Measurements from ENCODE around the gene SYNGR3. TPM values are rescaled to one million over a fixed set of nuclear protein-coding genes. Genes with fewer than 3 reads are reported as not detected.

The SYNGR3 gene
- total and polyA plus RNA-seq, 2 of the 13 experiments (the other 11 are each of a cell fraction or from before 2014, with no cell fraction given): 0.97 to 5.7 TPM

DNA sequence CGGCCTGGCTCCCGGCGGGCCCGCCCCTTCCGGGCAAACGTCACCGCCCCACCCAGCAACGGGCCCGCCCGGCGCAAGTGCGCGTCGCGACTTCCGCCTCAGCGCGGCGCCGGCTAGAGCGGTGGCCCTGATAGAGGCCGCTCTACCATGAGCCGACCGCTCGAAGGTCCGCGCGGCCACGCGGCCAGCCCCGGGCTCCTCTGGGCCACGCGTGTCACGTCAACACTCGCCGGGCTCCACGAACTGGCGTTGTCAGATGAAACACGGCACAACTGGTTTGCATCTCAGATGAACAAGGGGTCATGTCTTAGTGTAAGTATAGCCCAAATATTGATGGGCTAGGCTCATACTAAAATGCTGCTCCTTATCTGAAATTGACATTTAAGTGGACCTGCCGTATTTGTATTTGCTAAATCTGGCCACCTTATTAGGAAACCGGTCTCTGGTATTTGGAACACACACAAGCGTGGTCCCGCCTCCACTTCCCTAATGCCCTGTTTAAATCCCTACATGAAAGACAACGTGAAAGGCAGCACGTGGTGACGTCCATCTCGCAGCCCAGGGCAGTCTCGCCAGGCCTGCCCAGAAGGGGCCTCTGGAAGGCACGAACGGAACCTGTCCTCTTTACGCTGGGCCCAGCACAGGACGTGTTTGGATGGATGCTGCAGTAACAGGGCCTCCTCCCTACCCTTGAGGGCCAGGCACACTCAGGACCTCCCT is 20.2 kb downstream of the SYNGR3 start, which contains the start of gene ZNF598 (continued):
- TF ChIP-seq RORA (CRISPR knock-in tag; IDR thresholded peaks at IDR 0.05) (no peak), MTA1 (CRISPR knock-in tag; IDR thresholded peaks at IDR 0.05; ENCODE audit: borderline replicate concordance) (peak; percentile 64; the same call in 1 of the 2 replicates), NFE2L1 (CRISPR knock-in tag; IDR thresholded peaks at IDR 0.05; ENCODE audit: borderline replicate concordance) (no peak), PHB2 (IDR thresholded peaks at IDR 0.05; ENCODE audit: partially characterized antibody) (no peak), ZNF205 (CRISPR knock-in tag; IDR thresholded peaks at IDR 0.05) (peak; percentile 43; the same call in 1 of the 2 replicates), WIZ (CRISPR knock-in tag; IDR thresholded peaks at IDR 0.05) (no peak), RFXAP (CRISPR knock-in tag; IDR thresholded peaks at IDR 0.05; ENCODE audit: borderline replicate concordance) (peak; percentile 80), NBN (conservative IDR thresholded peaks at IDR 0.05) (no peak), NCOA1 (CRISPR knock-in tag; IDR thresholded peaks at IDR 0.05) (no peak), CBFB (CRISPR knock-in tag; IDR thresholded peaks at IDR 0.05) (no peak), RARA (CRISPR knock-in tag; IDR thresholded peaks at IDR 0.05) (peak; percentile 7; the same call in 1 of the 2 replicates), ZNF274 (CRISPR knock-in tag; IDR thresholded peaks at IDR 0.05) (peak; percentile 81)
- TF ChIP-seq, protein P1, sequence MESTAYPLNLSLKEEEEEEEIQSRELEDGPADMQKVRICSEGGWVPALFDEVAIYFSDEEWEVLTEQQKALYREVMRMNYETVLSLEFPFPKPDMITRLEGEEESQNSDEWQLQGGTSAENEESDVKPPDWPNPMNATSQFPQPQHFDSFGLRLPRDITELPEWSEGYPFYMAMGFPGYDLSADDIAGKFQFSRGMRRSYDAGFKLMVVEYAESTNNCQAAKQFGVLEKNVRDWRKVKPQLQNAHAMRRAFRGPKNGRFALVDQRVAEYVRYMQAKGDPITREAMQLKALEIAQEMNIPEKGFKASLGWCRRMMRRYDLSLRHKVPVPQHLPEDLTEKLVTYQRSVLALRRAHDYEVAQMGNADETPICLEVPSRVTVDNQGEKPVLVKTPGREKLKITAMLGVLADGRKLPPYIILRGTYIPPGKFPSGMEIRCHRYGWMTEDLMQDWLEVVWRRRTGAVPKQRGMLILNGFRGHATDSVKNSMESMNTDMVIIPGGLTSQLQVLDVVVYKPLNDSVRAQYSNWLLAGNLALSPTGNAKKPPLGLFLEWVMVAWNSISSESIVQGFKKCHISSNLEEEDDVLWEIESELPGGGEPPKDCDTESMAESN (CRISPR knock-in tag; conservative IDR thresholded peaks at IDR 0.05): peak; percentile 70
- TF ChIP-seq, protein P2, sequence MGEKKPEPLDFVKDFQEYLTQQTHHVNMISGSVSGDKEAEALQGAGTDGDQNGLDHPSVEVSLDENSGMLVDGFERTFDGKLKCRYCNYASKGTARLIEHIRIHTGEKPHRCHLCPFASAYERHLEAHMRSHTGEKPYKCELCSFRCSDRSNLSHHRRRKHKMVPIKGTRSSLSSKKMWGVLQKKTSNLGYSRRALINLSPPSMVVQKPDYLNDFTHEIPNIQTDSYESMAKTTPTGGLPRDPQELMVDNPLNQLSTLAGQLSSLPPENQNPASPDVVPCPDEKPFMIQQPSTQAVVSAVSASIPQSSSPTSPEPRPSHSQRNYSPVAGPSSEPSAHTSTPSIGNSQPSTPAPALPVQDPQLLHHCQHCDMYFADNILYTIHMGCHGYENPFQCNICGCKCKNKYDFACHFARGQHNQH (CRISPR knock-in tag; IDR thresholded peaks at IDR 0.05): peak; percentile 96
- TF ChIP-seq, protein P3, sequence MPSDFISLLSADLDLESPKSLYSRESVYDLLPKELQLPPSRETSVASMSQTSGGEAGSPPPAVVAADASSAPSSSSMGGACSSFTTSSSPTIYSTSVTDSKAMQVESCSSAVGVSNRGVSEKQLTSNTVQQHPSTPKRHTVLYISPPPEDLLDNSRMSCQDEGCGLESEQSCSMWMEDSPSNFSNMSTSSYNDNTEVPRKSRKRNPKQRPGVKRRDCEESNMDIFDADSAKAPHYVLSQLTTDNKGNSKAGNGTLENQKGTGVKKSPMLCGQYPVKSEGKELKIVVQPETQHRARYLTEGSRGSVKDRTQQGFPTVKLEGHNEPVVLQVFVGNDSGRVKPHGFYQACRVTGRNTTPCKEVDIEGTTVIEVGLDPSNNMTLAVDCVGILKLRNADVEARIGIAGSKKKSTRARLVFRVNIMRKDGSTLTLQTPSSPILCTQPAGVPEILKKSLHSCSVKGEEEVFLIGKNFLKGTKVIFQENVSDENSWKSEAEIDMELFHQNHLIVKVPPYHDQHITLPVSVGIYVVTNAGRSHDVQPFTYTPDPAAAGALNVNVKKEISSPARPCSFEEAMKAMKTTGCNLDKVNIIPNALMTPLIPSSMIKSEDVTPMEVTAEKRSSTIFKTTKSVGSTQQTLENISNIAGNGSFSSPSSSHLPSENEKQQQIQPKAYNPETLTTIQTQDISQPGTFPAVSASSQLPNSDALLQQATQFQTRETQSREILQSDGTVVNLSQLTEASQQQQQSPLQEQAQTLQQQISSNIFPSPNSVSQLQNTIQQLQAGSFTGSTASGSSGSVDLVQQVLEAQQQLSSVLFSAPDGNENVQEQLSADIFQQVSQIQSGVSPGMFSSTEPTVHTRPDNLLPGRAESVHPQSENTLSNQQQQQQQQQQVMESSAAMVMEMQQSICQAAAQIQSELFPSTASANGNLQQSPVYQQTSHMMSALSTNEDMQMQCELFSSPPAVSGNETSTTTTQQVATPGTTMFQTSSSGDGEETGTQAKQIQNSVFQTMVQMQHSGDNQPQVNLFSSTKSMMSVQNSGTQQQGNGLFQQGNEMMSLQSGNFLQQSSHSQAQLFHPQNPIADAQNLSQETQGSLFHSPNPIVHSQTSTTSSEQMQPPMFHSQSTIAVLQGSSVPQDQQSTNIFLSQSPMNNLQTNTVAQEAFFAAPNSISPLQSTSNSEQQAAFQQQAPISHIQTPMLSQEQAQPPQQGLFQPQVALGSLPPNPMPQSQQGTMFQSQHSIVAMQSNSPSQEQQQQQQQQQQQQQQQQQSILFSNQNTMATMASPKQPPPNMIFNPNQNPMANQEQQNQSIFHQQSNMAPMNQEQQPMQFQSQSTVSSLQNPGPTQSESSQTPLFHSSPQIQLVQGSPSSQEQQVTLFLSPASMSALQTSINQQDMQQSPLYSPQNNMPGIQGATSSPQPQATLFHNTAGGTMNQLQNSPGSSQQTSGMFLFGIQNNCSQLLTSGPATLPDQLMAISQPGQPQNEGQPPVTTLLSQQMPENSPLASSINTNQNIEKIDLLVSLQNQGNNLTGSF (CRISPR knock-in tag; IDR thresholded peaks at IDR 0.05): no peak
- TF ChIP-seq, protein P4, sequence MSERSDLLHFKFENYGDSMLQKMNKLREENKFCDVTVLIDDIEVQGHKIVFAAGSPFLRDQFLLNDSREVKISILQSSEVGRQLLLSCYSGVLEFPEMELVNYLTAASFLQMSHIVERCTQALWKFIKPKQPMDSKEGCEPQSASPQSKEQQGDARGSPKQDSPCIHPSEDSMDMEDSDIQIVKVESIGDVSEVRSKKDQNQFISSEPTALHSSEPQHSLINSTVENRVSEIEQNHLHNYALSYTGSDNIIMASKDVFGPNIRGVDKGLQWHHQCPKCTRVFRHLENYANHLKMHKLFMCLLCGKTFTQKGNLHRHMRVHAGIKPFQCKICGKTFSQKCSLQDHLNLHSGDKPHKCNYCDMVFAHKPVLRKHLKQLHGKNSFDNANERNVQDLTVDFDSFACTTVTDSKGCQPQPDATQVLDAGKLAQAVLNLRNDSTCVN (CRISPR knock-in tag; IDR thresholded peaks at IDR 0.05; ENCODE audit: borderline replicate concordance): no peak; the same call in 1 of the 2 replicates
- TF ChIP-seq, protein P5, sequence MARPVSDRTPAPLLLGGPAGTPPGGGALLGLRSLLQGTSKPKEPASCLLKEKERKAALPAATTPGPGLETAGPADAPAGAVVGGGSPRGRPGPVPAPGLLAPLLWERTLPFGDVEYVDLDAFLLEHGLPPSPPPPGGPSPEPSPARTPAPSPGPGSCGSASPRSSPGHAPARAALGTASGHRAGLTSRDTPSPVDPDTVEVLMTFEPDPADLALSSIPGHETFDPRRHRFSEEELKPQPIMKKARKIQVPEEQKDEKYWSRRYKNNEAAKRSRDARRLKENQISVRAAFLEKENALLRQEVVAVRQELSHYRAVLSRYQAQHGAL (CRISPR knock-in tag; IDR thresholded peaks at IDR 0.05; ENCODE audit: not compliant biosample characterization): no peak

Measured in HepG2 (cell line).